ENCODE data around the gene FLYWCH1. TPM values are rescaled to one million over a fixed set of nuclear protein-coding genes. Genes with fewer than 3 reads are reported as not detected.

FLYWCH1 gene
- total RNA-seq, 1 donor from 2014 or later: 5.1 TPM

GRCh38 chr16:2936436-2937011 lies 24.8 kb downstream of the FLYWCH1 start:
- H2AFZ ChIP-seq (replicated peaks): no peak overlapping the region
- no peak overlapping the region for H3K4me2 ChIP-seq
- DNase-seq (ENCODE audit: low spot score): no peak
- H3K4me1 Mint-ChIP-seq: no peaks in the 10 kb centered on the region
- H4K20me1 ChIP-seq (ENCODE audit: low read depth): no peaks in the 10 kb centered on the region
- no peaks in the 10 kb centered on the region for H3K9me3 ChIP-seq (ENCODE audit: low read depth)
- H3F3A ChIP-seq (ENCODE audit: low read depth): no peaks in the 10 kb centered on the region
- H3K9ac ChIP-seq: no peak overlapping the region
- no peak overlapping the region for H3K27ac Mint-ChIP-seq
- no peaks in the 10 kb centered on the region for H3K36me3 ChIP-seq
- no peaks in the 10 kb centered on the region for H3K4me1 ChIP-seq
- no peak overlapping the region for H3K27ac ChIP-seq
- peaks cover 10% of the 10 kb centered on the region for H3K27me3 Mint-ChIP-seq (ENCODE audit: insufficient read depth, low read depth)
- H3K79me2 ChIP-seq (ENCODE audit: low read depth): no peaks in the 10 kb centered on the region
- H3K9me3 Mint-ChIP-seq: no peaks in the 10 kb centered on the region
- H3K36me3 Mint-ChIP-seq: peaks cover 11% of the 10 kb centered on the region
- H3K27me3 ChIP-seq: no peaks in the 10 kb centered on the region
- H3K4me3 ChIP-seq: no peak overlapping the region
- H3K4me3 Mint-ChIP-seq: no peak overlapping the region
- TF ChIP-seq, protein P1, sequence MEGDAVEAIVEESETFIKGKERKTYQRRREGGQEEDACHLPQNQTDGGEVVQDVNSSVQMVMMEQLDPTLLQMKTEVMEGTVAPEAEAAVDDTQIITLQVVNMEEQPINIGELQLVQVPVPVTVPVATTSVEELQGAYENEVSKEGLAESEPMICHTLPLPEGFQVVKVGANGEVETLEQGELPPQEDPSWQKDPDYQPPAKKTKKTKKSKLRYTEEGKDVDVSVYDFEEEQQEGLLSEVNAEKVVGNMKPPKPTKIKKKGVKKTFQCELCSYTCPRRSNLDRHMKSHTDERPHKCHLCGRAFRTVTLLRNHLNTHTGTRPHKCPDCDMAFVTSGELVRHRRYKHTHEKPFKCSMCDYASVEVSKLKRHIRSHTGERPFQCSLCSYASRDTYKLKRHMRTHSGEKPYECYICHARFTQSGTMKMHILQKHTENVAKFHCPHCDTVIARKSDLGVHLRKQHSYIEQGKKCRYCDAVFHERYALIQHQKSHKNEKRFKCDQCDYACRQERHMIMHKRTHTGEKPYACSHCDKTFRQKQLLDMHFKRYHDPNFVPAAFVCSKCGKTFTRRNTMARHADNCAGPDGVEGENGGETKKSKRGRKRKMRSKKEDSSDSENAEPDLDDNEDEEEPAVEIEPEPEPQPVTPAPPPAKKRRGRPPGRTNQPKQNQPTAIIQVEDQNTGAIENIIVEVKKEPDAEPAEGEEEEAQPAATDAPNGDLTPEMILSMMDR (IDR thresholded peaks at IDR 0.05): no peak

DNA sequence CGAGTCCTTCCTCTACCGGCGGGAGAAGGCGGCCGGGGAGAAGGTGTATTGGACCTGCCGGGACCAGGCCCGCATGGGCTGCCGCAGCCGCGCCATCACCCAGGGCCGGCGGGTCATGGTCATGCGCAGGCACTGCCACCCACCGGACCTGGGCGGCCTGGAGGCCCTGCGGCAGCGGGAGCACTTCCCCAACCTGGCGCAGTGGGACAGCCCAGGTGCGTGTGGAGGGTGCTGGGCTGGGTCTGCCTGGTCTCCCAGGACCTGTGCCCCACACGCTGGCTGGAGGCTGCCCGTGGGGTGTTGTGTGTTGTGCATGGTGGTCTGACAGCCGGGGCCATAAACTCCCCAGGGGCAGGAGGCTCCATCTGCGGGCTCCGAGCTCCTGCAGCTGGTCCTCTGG lies 25.4 kb downstream of the FLYWCH1 start:
- Histone ChIP-seq H3K9ac (no peak overlapping the region), H3K9me3 (ENCODE audit: low read depth) (no peaks in the 10 kb centered on the region), H3K79me2 (ENCODE audit: low read depth) (no peaks in the 10 kb centered on the region), H3K27ac (no peak overlapping the region), H2AFZ (replicated peaks) (no peak overlapping the region), H3F3A (ENCODE audit: low read depth) (no peaks in the 10 kb centered on the region), H3K27me3 (no peaks in the 10 kb centered on the region), H3K4me2 (no peak overlapping the region), H4K20me1 (ENCODE audit: low read depth) (no peaks in the 10 kb centered on the region), H3K4me3 (no peak overlapping the region), H3K36me3 (no peaks in the 10 kb centered on the region), H3K4me1 (no peaks in the 10 kb centered on the region)
- H3K4me3 Mint-ChIP-seq: no peak overlapping the region
- H3K4me1 Mint-ChIP-seq: no peaks in the 10 kb centered on the region
- peaks cover 11% of the 10 kb centered on the region for H3K36me3 Mint-ChIP-seq
- no peak for DNase-seq (ENCODE audit: low spot score)
- peaks cover 11% of the 10 kb centered on the region for H3K27me3 Mint-ChIP-seq (ENCODE audit: insufficient read depth, low read depth)
- TF ChIP-seq EZH2 (IDR thresholded peaks at IDR 0.05) (no peak), EZH2phosphoT487 (IDR thresholded peaks at IDR 0.05) (no peak)
- TF ChIP-seq, protein P1 (IDR thresholded peaks at IDR 0.05): no peak
- no peak overlapping the region for H3K27ac Mint-ChIP-seq
- no peaks in the 10 kb centered on the region for H3K9me3 Mint-ChIP-seq

DNA sequence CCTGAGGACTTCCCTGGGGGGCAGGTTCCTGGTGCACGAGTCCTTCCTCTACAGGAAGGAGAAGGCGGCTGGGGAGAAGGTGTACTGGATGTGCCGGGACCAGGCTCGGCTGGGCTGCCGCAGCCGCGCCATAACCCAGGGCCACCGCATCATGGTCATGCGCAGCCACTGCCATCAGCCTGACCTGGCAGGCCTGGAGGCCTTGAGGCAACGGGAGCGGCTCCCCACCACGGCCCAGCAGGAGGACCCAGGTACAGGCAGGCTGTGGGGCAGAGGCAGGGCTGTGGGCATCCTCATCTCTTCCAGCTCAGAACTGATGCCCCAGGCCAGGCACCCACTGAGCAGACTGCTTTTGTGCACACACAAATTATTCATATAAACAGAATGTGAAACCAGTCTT lies 26.5 kb downstream of the FLYWCH1 start:
- TF ChIP-seq, protein P1 (IDR thresholded peaks at IDR 0.05): no peak
- TF ChIP-seq EZH2 (IDR thresholded peaks at IDR 0.05): no peak
- TF ChIP-seq EZH2phosphoT487 (IDR thresholded peaks at IDR 0.05): no peak
- peaks cover 12% of the 10 kb centered on the region for H3K36me3 Mint-ChIP-seq
- no peaks in the 10 kb centered on the region for H3K9me3 Mint-ChIP-seq
- H3F3A ChIP-seq (ENCODE audit: low read depth): no peaks in the 10 kb centered on the region
- no peak overlapping the region for H3K4me3 ChIP-seq
- H3K27ac ChIP-seq: no peak overlapping the region
- no peak for DNase-seq (ENCODE audit: low spot score)
- no peaks in the 10 kb centered on the region for H3K79me2 ChIP-seq (ENCODE audit: low read depth)
- no peak overlapping the region for H3K4me3 Mint-ChIP-seq
- H3K4me1 Mint-ChIP-seq: no peaks in the 10 kb centered on the region
- H4K20me1 ChIP-seq (ENCODE audit: low read depth): no peaks in the 10 kb centered on the region
- H3K27me3 ChIP-seq: no peaks in the 10 kb centered on the region
- H3K27ac Mint-ChIP-seq: no peak overlapping the region
- H2AFZ ChIP-seq (replicated peaks): no peak overlapping the region
- H3K36me3 ChIP-seq: no peaks in the 10 kb centered on the region
- H3K9me3 ChIP-seq (ENCODE audit: low read depth): no peaks in the 10 kb centered on the region
- no peaks in the 10 kb centered on the region for H3K4me1 ChIP-seq
- H3K9ac ChIP-seq: no peak overlapping the region
- no peak overlapping the region for H3K4me2 ChIP-seq
- peaks cover 11% of the 10 kb centered on the region for H3K27me3 Mint-ChIP-seq (ENCODE audit: insufficient read depth, low read depth)
